ENCODE data around the gene RIGI.
"Not testable (repeated sequence)": the region's sequence is repeated elsewhere in the genome, so short reads cannot be mapped to it uniquely, and the experiment has no call there.

Gene RIGI

GRCh38 chr9:32525709-32526030, 326 bp downstream of the RIGI start:
- DNase-seq = no peak

GRCh38 chr9:32524892-32525708, 896 bp downstream of the RIGI start:
- peak; percentile 46 for DNase-seq

- DNase-seq = not testable (repeated sequence)
These were observed 1.5 kb downstream of the RIGI start for GRCh38 chr9:32524558-32524891.

GRCh38 chr9:32523910-32524309, 2.1 kb downstream of the RIGI start:
- no peak for DNase-seq

GRCh38 chr9:32518276-32518675, 7.7 kb downstream of the RIGI start:
- DNase-seq = no peak

- no peak for DNase-seq
These were observed 9.8 kb downstream of the RIGI start for GRCh38 chr9:32516241-32516640.

- DNase-seq = no peak
These were observed 17.3 kb downstream of the RIGI start for GRCh38 chr9:32508728-32509127.

- no peak for DNase-seq
These were observed 23.0 kb downstream of the RIGI start for GRCh38 chr9:32503008-32503407.

GRCh38 chr9:32502464-32502863, 23.5 kb downstream of the RIGI start:
- DNase-seq = no peak

- DNase-seq = no peak
These were observed 24.1 kb downstream of the RIGI start for GRCh38 chr9:32501868-32502267.

GRCh38 chr9:32500768-32501167, 25.2 kb downstream of the RIGI start:
- no peak for DNase-seq

GRCh38 chr9:32497921-32498320, 28.1 kb downstream of the RIGI start:
- DNase-seq = peak; percentile 26

- no peak for DNase-seq
These were observed 35.4 kb downstream of the RIGI start for GRCh38 chr9:32490601-32491000.

GRCh38 chr9:32487981-32488380, 38.0 kb downstream of the RIGI start:
- DNase-seq = no peak

- DNase-seq = no peak
These were observed 39.0 kb downstream of the RIGI start for GRCh38 chr9:32486839-32487562.

GRCh38 chr9:32483343-32483742, 42.7 kb downstream of the RIGI start:
- DNase-seq = no peak
